ENCODE measurements around the gene NELFB.

DNA sequence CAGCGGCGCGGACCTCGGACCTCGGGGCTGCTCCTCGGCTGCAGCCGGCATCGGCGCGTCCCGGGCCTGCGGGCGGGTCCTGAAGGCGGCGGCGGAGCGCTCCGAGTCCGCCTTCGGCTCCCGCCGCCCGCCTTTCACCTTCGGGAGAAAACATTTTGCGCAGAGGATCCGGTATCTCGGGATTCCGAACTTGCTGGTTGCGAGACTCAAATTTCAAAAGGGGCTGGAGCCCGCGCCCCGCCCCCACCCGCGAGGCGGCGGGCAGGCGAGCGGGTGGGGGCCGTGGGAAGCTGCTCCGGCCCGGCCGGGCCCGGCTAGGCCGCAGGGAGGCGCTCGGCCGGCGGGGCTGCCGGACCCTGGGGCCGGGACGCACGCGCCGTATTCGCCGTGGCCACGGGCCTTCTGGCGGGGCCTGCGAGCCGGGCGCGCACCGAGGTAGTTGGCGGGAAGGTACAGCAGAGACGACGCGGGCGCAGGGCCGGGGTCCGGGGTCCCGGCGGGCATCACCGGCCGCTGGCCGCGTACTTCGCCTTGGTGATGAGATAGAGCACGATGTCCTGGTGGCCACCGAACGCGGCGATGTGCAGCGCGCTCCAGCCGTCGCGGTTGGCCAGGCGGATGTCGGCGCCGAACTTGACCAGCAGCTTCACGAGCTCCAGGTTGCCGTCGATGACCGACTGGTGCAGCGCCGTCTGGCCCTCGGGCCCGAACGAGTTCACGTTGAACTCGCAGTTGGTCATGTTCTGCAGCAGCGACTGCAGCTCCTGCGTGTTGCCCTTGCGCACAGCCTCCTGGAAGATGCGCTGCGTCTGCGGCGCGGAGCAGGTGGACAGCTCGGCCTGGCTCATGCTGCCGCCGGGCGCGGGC, 46.2 kb downstream of the NELFB start:
- TF ChIP-seq, protein P1, sequence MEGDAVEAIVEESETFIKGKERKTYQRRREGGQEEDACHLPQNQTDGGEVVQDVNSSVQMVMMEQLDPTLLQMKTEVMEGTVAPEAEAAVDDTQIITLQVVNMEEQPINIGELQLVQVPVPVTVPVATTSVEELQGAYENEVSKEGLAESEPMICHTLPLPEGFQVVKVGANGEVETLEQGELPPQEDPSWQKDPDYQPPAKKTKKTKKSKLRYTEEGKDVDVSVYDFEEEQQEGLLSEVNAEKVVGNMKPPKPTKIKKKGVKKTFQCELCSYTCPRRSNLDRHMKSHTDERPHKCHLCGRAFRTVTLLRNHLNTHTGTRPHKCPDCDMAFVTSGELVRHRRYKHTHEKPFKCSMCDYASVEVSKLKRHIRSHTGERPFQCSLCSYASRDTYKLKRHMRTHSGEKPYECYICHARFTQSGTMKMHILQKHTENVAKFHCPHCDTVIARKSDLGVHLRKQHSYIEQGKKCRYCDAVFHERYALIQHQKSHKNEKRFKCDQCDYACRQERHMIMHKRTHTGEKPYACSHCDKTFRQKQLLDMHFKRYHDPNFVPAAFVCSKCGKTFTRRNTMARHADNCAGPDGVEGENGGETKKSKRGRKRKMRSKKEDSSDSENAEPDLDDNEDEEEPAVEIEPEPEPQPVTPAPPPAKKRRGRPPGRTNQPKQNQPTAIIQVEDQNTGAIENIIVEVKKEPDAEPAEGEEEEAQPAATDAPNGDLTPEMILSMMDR (conservative IDR thresholded peaks at IDR 0.05; ENCODE audit: low read depth, low read length), result peak; percentile 45
- TF ChIP-seq CEBPB (IDR thresholded peaks at IDR 0.05; ENCODE audit: low read depth, low read length), result no peak

All from IMR-90 (cell line).